IMR-90 (cell line): ENCODE data around the gene DERL3. TPM values are rescaled to one million over a fixed set of nuclear protein-coding genes. Genes with fewer than 3 reads are reported as not detected.

Source experiments
- ATAC-seq: fragments of 200-7000 bp; cut with Tn5 transposase; 2 replicates; pipeline ENCODE4 v1.9.1; 2020; ENCODE audit warnings: low read depth, mild to moderate bottlenecking, moderate library complexity
- BruUV-seq: library from RNA; stranded (reverse); fragments of 400-500 nt; replicated peaks from 2 replicates; lab custom pipeline; 2021; lab: Mats Ljungman, UMichigan
- CTCF ChIA-PET: fragments of 300-600 bp; formaldehyde crosslinking; extraction: SDS; loops from one replicate; lab custom pipeline; 2021; ENCODE audit warnings: antibody characterized with exemption; lab: Yijun Ruan, JAX
- POLR2A ChIA-PET: fragments of 300-600 bp; sonication (Branson Sonifier 250); formaldehyde crosslinking; loops from one replicate; lab custom pipeline; 2022; ENCODE audit warnings: antibody characterized with exemption; ENCODE audit not compliant: unreplicated experiment; lab: Charles Lee
- DNase-seq: peaks from one replicate; pipeline ENCODE4 v3.0.0; 2013
- H2AFZ ChIP-seq: replicated peaks from 2 replicates; pipeline ENCODE3; 2013; ENCODE audit warnings: low read length, mild to moderate bottlenecking; ENCODE audit not compliant: poor library complexity
- H2AK5ac ChIP-seq: 2 replicates; pipeline ENCODE4 v1.6.1; 2013; ENCODE audit warnings: low read depth, low read length, inconsistent platforms
- H2AK9ac ChIP-seq: replicated peaks from 2 replicates; pipeline ENCODE3; 2013; ENCODE audit warnings: mild to moderate bottlenecking, low read depth, low read length, moderate library complexity; ENCODE audit not compliant: poor library complexity
- H2BK120ac ChIP-seq: 2 replicates; pipeline ENCODE4 v1.6.1; 2013; ENCODE audit warnings: low read depth, low read length, inconsistent platforms
- H2BK15ac ChIP-seq: 3 replicates; pipeline ENCODE4 v1.6.1; 2013; ENCODE audit warnings: low read depth, low read length, inconsistent platforms
- H2BK20ac ChIP-seq: 2 replicates; pipeline ENCODE4 v1.6.1; 2013; ENCODE audit warnings: low read depth, mild to moderate bottlenecking, inconsistent platforms, low read length, moderate library complexity
- H2BK5ac ChIP-seq: 2 replicates; pipeline ENCODE4 v1.6.1; 2013; ENCODE audit warnings: mild to moderate bottlenecking, low read depth, low read length, inconsistent platforms; ENCODE audit not compliant: poor library complexity, severe bottlenecking
- H3K14ac ChIP-seq: replicated peaks from 2 replicates; pipeline ENCODE4 v1.6.1; 2013; ENCODE audit warnings: low read depth, low read length, inconsistent platforms
- H3K18ac ChIP-seq: 2 replicates; pipeline ENCODE4 v1.6.1; 2013; ENCODE audit warnings: low read depth, low read length, control low read depth
- H3K23ac ChIP-seq: 2 replicates; pipeline ENCODE4 v1.6.1; 2013; ENCODE audit warnings: low read depth, low read length, inconsistent platforms
- H3K27ac ChIP-seq: 2 replicates; pipeline ENCODE4 v1.5.1; 2013; ENCODE audit warnings: mild to moderate bottlenecking, control low read depth, low read length; ENCODE audit not compliant: insufficient read depth
- H3K27me3 ChIP-seq: 2 replicates; pipeline ENCODE4 v1.6.1; 2013; ENCODE audit warnings: low read length; ENCODE audit not compliant: control insufficient read depth, insufficient read depth
- H3K36me3 ChIP-seq: 2 replicates; pipeline ENCODE4 v1.6.1; 2013; ENCODE audit warnings: low read length, mixed read lengths; ENCODE audit not compliant: control insufficient read depth, insufficient read depth
- H3K4ac ChIP-seq: 2 replicates; pipeline ENCODE4 v1.6.1; 2013; ENCODE audit warnings: low read depth, low read length, inconsistent platforms
- H3K4me1 ChIP-seq: 2 replicates; pipeline ENCODE4 v1.6.1; 2013; ENCODE audit warnings: low read length, mixed read lengths; ENCODE audit not compliant: control insufficient read depth, insufficient read depth
- H3K4me2 ChIP-seq: 2 replicates; pipeline ENCODE4 v1.6.1; 2013; ENCODE audit warnings: low read depth, mild to moderate bottlenecking, control low read depth, low read length, moderate library complexity
- H3K4me3 ChIP-seq: 2 replicates; pipeline ENCODE4 v1.5.1; 2013; ENCODE audit warnings: low read depth, mild to moderate bottlenecking, control low read depth, low read length, moderate library complexity; ENCODE audit not compliant: insufficient read depth
- H3K56ac ChIP-seq: 2 replicates; pipeline ENCODE4 v1.6.1; 2013; ENCODE audit warnings: low read length, inconsistent platforms; ENCODE audit not compliant: insufficient read depth; ENCODE audit errors: extremely low read depth
- H3K79me1 ChIP-seq, 2 experiments: 2 replicates each; pipeline ENCODE4 v1.6.1; 2013; ENCODE audit warnings: low read length in 2 of 2, inconsistent platforms in 1 of 2, low read depth in 1 of 2
- H3K9ac ChIP-seq: 2 replicates; pipeline ENCODE4 v1.6.1; 2013; ENCODE audit warnings: low read depth, low read length, control low read depth
- H3K9me1 ChIP-seq: 2 replicates; pipeline ENCODE4 v1.6.1; 2013; ENCODE audit warnings: low read length, inconsistent platforms; ENCODE audit not compliant: insufficient read depth
- H3K9me3 ChIP-seq: 2 replicates; pipeline ENCODE4 v1.6.1; 2013; ENCODE audit warnings: low read length; ENCODE audit not compliant: control insufficient read depth, insufficient read depth
- H4K20me1 ChIP-seq: 2 replicates; pipeline ENCODE4 v1.6.1; 2013; ENCODE audit warnings: low read length, inconsistent platforms; ENCODE audit not compliant: insufficient read depth
- H4K5ac ChIP-seq: 2 replicates; pipeline ENCODE4 v1.6.1; 2013; ENCODE audit warnings: mild to moderate bottlenecking, low read depth, low read length, control low read depth
- H4K8ac ChIP-seq, 2 experiments: 2 replicates each; pipeline ENCODE4 v1.6.1; 2013; ENCODE audit warnings: low read depth in 2 of 2, low read length in 2 of 2, control low read depth in 1 of 2, inconsistent platforms in 1 of 2
- H4K91ac ChIP-seq: 2 replicates; pipeline ENCODE4 v1.6.1; 2013; ENCODE audit warnings: low read depth, low read length, inconsistent platforms; ENCODE audit not compliant: insufficient read depth
- CEBPB ChIP-seq: IDR thresholded peaks from 2 replicates; pipeline ENCODE4 v1.6.1; 2012; ENCODE audit warnings: low read depth, low read length, improper control_type of control experiment
- ELK1 ChIP-seq: fragments of 150-350 bp; IDR thresholded peaks from 2 replicates; pipeline ENCODE4 v1.6.1; 2016; ENCODE audit warnings: low read depth, mild to moderate bottlenecking, low read length, moderate library complexity, borderline replicate concordance
- MAFK ChIP-seq: IDR thresholded peaks from 2 replicates; pipeline ENCODE4 v1.6.1; 2012; ENCODE audit warnings: low read depth, low read length, improper control_type of control experiment
- MAZ ChIP-seq: IDR thresholded peaks from 2 replicates; pipeline ENCODE4 v1.6.1; 2012; ENCODE audit warnings: low read depth, mild to moderate bottlenecking, low read length, improper control_type of control experiment, moderate library complexity, borderline replicate concordance
- MXI1 ChIP-seq: IDR thresholded peaks from 2 replicates; pipeline ENCODE4 v1.6.1; 2012; ENCODE audit warnings: low read depth, mild to moderate bottlenecking, low read length, moderate library complexity, borderline replicate concordance
- NFE2L2 ChIP-seq: fragments of 150-350 bp; IDR thresholded peaks from 2 replicates; pipeline ENCODE4 v1.6.1; 2016; ENCODE audit warnings: low read depth, mild to moderate bottlenecking, low read length
- POLR2A ChIP-seq: IDR thresholded peaks from 2 replicates; pipeline ENCODE4 v1.6.1; 2012; ENCODE audit warnings: mild to moderate bottlenecking, low read depth, low read length
- RCOR1 ChIP-seq: IDR thresholded peaks from 2 replicates; pipeline ENCODE4 v1.6.1; 2012; ENCODE audit warnings: mild to moderate bottlenecking, low read length, improper control_type of control experiment; ENCODE audit not compliant: insufficient replicate concordance
- SMC3 ChIP-seq: fragments of 150-350 bp; IDR thresholded peaks from 2 replicates; pipeline ENCODE4 v1.6.1; 2016; ENCODE audit warnings: low read depth, mild to moderate bottlenecking, antibody characterized with exemption, low read length, moderate library complexity
- WGBS, 2 experiments: methylation state at CpG; one replicate each; pipeline versions ENCODE4 v1.1.5 to v1.1.7; 2013; ENCODE audit warnings: missing lambda C conversion rate in 2 of 2; ENCODE audit not compliant: insufficient read length in 1 of 2; ENCODE audit errors: extremely low coverage in 2 of 2; 5-methylcytosine and 5-hydroxymethylcytosine counted together
- dilution Hi-C: fragments of 300-500 bp; cut with HindIII; formaldehyde crosslinking; loops from one replicate; pipeline ENCODE4 v1.14.3; 2018; ENCODE audit warnings: low sequenced_read_pairs; ENCODE audit not compliant: unreplicated experiment
- in situ Hi-C: fragments of 300-500 bp; cut with MboI; formaldehyde crosslinking; loops from 3 replicates; pipeline ENCODE4 v1.14.3; 2019; ENCODE audit warnings: low sequenced_read_pairs, inconsistent platforms, mixed read lengths
- intact Hi-C: fragments of 100-400 bp; cut with micrococcal nuclease; formaldehyde crosslinking; loops from 2 replicates; pipeline ENCODE4 v1.10.0; 2022
- polyA plus RNA-seq, 3 experiments: library from polyadenylated mRNA; depleted of rRNA; stranded (reverse); fragments of >200 nt; gene quantifications; 2 replicates each; pipeline ENCODE4 v1.2.3, GENCODE V29; 2012; ENCODE audit warnings: low replicate concordance in 1 of 3
- total RNA-seq: library from RNA; depleted of rRNA; stranded (reverse); fragments of >200 nt; gene quantifications from 2 replicates; pipeline ENCODE4 v1.2.3, GENCODE V29; 2012
- TF ChIP-seq, protein P1 (sequence below): conservative IDR thresholded peaks from 2 replicates; pipeline ENCODE4 v1.5.1; 2012; ENCODE audit warnings: mild to moderate bottlenecking, low read depth, low read length, improper control_type of control experiment
- TF ChIP-seq, protein P2 (sequence below): fragments of 150-350 bp; IDR thresholded peaks from 2 replicates; pipeline ENCODE4 v1.6.1; 2017; ENCODE audit warnings: mild to moderate bottlenecking, antibody characterized with exemption, low read length, low read depth

DERL3 gene
- total and polyA plus RNA-seq, 2 of the 4 experiments (the other 2 are of a cell fraction), result 0.18 to 0.62 TPM

GRCh38 chr22:23806837-23807236, 32.0 kb downstream of the DERL3 start:
- Histone ChIP-seq H2AFZ (no peak overlapping the region), H3K23ac (no peak overlapping the region), H3K36me3 (peaks cover 49% of the 10 kb centered on the region), H3K27me3 (no peaks in the 10 kb centered on the region), H4K5ac (no peak overlapping the region), H3K4me2 (no peak overlapping the region), H3K56ac (no peak overlapping the region), H3K9me1 (no peaks in the 10 kb centered on the region), H4K91ac (no peak overlapping the region), H3K14ac (no peak overlapping the region), H3K9ac (no peak overlapping the region), H2BK120ac (no peak overlapping the region), H3K79me1 (peaks cover 0 to 6% of the 10 kb centered on the region in 2 experiments; a peak in 2 of 4 replicates), H2BK20ac (no peak overlapping the region), H4K8ac (no peak overlapping the region), H3K9me3 (no peaks in the 10 kb centered on the region), H3K4me3 (no peak overlapping the region), H2BK5ac (no peak overlapping the region), H2AK5ac (no peak overlapping the region), H2BK15ac (no peak overlapping the region), H3K4ac (no peak overlapping the region), H3K18ac (no peak overlapping the region), H3K4me1 (no peaks in the 10 kb centered on the region), H3K27ac (no peak overlapping the region), H4K20me1 (no peaks in the 10 kb centered on the region; the same call in 1 of the 2 replicates), H2AK9ac (no peak overlapping the region)
- no peak for DNase-seq
- dilution Hi-C loops, result no loop called here
- ChIA-PET CTCF (interaction anchor here (0.7 kb wide), 1 partner anchor 1191 kb away, joined by 3 read pairs; no protein-coding TSS in a partner anchor), POLR2A (no interaction called here)
- intact Hi-C loops, result no loop called here
- in situ Hi-C loops, result no loop called here
- ATAC-seq, result no peak
- TF ChIP-seq RCOR1 (no peak), MAFK (no peak), MAZ (no peak), POLR2A (no peak), NFE2L2 (no peak), MXI1 (no peak), SMC3 (no peak), CEBPB (no peak), ELK1 (no peak)
- TF ChIP-seq, protein P1, sequence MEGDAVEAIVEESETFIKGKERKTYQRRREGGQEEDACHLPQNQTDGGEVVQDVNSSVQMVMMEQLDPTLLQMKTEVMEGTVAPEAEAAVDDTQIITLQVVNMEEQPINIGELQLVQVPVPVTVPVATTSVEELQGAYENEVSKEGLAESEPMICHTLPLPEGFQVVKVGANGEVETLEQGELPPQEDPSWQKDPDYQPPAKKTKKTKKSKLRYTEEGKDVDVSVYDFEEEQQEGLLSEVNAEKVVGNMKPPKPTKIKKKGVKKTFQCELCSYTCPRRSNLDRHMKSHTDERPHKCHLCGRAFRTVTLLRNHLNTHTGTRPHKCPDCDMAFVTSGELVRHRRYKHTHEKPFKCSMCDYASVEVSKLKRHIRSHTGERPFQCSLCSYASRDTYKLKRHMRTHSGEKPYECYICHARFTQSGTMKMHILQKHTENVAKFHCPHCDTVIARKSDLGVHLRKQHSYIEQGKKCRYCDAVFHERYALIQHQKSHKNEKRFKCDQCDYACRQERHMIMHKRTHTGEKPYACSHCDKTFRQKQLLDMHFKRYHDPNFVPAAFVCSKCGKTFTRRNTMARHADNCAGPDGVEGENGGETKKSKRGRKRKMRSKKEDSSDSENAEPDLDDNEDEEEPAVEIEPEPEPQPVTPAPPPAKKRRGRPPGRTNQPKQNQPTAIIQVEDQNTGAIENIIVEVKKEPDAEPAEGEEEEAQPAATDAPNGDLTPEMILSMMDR, result no peak
- TF ChIP-seq, protein P2, sequence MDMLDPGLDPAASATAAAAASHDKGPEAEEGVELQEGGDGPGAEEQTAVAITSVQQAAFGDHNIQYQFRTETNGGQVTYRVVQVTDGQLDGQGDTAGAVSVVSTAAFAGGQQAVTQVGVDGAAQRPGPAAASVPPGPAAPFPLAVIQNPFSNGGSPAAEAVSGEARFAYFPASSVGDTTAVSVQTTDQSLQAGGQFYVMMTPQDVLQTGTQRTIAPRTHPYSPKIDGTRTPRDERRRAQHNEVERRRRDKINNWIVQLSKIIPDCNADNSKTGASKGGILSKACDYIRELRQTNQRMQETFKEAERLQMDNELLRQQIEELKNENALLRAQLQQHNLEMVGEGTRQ, result no peak
- no CpG with 5 or more reads among the region's 1 CpG for WGBS, 2 experiments
- no TSS peak for BruUV-seq
